Natural killer cell (primary cell): Measurements from ENCODE around the gene CYGB. TPM values are rescaled to one million over a fixed set of nuclear protein-coding genes. Genes with fewer than 3 reads are reported as not detected.

ENCODE experiments used
- ATAC-seq, 3 donors: fragments of 150-1000 bp in 2 of 3; fragments of 200-7000 bp in 1 of 3; cut with Tn5 transposase; 1 replicate in 1 of 3; 2 replicates in 2 of 3; pipeline ENCODE4 v1.10.0; 2021; ENCODE audit warnings: mild to moderate bottlenecking in 2 of 3, moderate library complexity in 2 of 3
- DNase-seq, 2 donors: peaks; one replicate each; pipeline versions ENCODE4 v3.0.0 to v3.0.0-alpha.2; 2013 to 2021; ENCODE audit warnings: mixed read lengths in 1 of 2
- H3K27ac ChIP-seq: one replicate; pipeline ENCODE4 v1.5.1; 2013; ENCODE audit warnings: mild to moderate bottlenecking, low read length
- H3K27me3 ChIP-seq: one replicate; pipeline ENCODE4 v1.6.1; 2013; ENCODE audit warnings: low read length; ENCODE audit not compliant: control insufficient read depth, insufficient read depth
- H3K36me3 ChIP-seq: one replicate; pipeline ENCODE4 v1.6.1; 2013; ENCODE audit warnings: low read length; ENCODE audit not compliant: control insufficient read depth, insufficient read depth
- H3K4me1 ChIP-seq: one replicate; pipeline ENCODE4 v1.6.1; 2013; ENCODE audit warnings: low read length; ENCODE audit not compliant: control insufficient read depth, insufficient read depth
- H3K4me3 ChIP-seq: one replicate; pipeline ENCODE4 v1.5.1; 2013; ENCODE audit warnings: low read length
- H3K9me3 ChIP-seq: one replicate; pipeline ENCODE4 v1.6.1; 2013; ENCODE audit warnings: low read length; ENCODE audit not compliant: control insufficient read depth, insufficient read depth
- H3K27ac Mint-ChIP-seq, 2 donors: one replicate each; pipeline ENCODE4 v1.8.0; 2022; ENCODE audit warnings: mild to moderate bottlenecking in 2 of 2, mixed read lengths in 2 of 2, moderate library complexity in 1 of 2
- H3K27me3 Mint-ChIP-seq, 2 donors: one replicate each; pipeline ENCODE4 v1.8.0; 2022; ENCODE audit warnings: low read depth in 2 of 2, mixed read lengths in 2 of 2
- H3K36me3 Mint-ChIP-seq: one replicate; pipeline ENCODE4 v1.8.0; 2022; ENCODE audit warnings: mixed read lengths
- H3K4me1 Mint-ChIP-seq, 2 donors: one replicate each; pipeline ENCODE4 v1.8.0; 2022; ENCODE audit warnings: mixed read lengths in 2 of 2
- H3K4me3 Mint-ChIP-seq: one replicate; pipeline ENCODE4 v1.8.0; 2022; ENCODE audit warnings: mild to moderate bottlenecking, moderate library complexity, mixed read lengths
- H3K9me3 Mint-ChIP-seq, 2 donors: one replicate each; pipeline ENCODE4 v1.8.0; 2022; ENCODE audit warnings: mixed read lengths in 2 of 2
- CTCF ChIP-seq: fragments of 200-600 bp; IDR thresholded peaks from one replicate; pipeline ENCODE4 v1.8.0; 2022; ENCODE audit warnings: antibody characterized with exemption
- WGBS: methylation state at CpG from one replicate; pipeline ENCODE4 v1.1.7; 2013; ENCODE audit warnings: missing lambda C conversion rate; ENCODE audit not compliant: insufficient coverage; 5-methylcytosine and 5-hydroxymethylcytosine counted together
- intact Hi-C: fragments of 100-400 bp; cut with micrococcal nuclease; formaldehyde crosslinking; loops from one replicate; pipeline ENCODE4 v1.14.2; 2022
- total RNA-seq, 4 donors: library from RNA; stranded (reverse); fragments of 120-200 nt in 1 of 4; gene quantifications; one replicate each; pipeline versions ENCODE4 v1.2.3 to v1.2.4, GENCODE V29; 2013 to 2022

CYGB gene
- total RNA-seq, 3 donors from 2014 or later (not counting 1 experiment from before 2014, with no cell fraction given): 0.12 to 0.33 (median 0.16) TPM

- no peak overlapping the region for H3K27ac ChIP-seq
- H3K9me3 Mint-ChIP-seq: no peaks in the 10 kb centered on the region
- no peaks in the 10 kb centered on the region for H3K9me3 ChIP-seq
- H3K36me3 ChIP-seq: no peaks in the 10 kb centered on the region
- peaks cover 10 to 14% of the 10 kb centered on the region in 2 donors for H3K4me1 Mint-ChIP-seq
- ATAC-seq (no peak), DNase-seq (no peak)
- TF ChIP-seq CTCF: no peak
- H3K36me3 Mint-ChIP-seq: no peaks in the 10 kb centered on the region
- H3K27ac Mint-ChIP-seq: no peak overlapping the region
- 89% methylated on average over 17 of the region's 17 CpGs for WGBS
- H3K4me3 Mint-ChIP-seq: no peak overlapping the region
- intact Hi-C loops: no loop called here
- no peak overlapping the region for H3K4me3 ChIP-seq
- no peaks in the 10 kb centered on the region for H3K27me3 ChIP-seq
- peaks cover 14% of the 10 kb centered on the region for H3K4me1 ChIP-seq
- peaks cover 0 to 5% of the 10 kb centered on the region in 2 donors for H3K27me3 Mint-ChIP-seq
Measured at GRCh38 chr17:76572201-76572910, 34.8 kb upstream of the CYGB start.

- H3K36me3 ChIP-seq: peaks cover 7% of the 10 kb centered on the region
- no peaks in the 10 kb centered on the region for H3K9me3 Mint-ChIP-seq
Measured at GRCh38 chr17:76570877-76571471, 33.5 kb upstream of the CYGB start.

GRCh38 chr17:76570457-76570856, 32.9 kb upstream of the CYGB start:
- 95% methylated on average over 7 of the region's 7 CpGs for WGBS
- ATAC-seq (no peak), DNase-seq (no peak)
- peaks cover 0 to 5% of the 10 kb centered on the region in 2 donors for H3K27me3 Mint-ChIP-seq
- Histone ChIP-seq H3K27me3 (no peaks in the 10 kb centered on the region), H3K4me1 (peaks cover 20% of the 10 kb centered on the region), H3K4me3 (no peak overlapping the region), H3K27ac (no peak overlapping the region), H3K36me3 (peaks cover 13% of the 10 kb centered on the region), H3K9me3 (no peaks in the 10 kb centered on the region)
- H3K27ac Mint-ChIP-seq: no peak overlapping the region
- no peak for TF ChIP-seq CTCF
- peaks cover 18% of the 10 kb centered on the region in 2 donors for H3K4me1 Mint-ChIP-seq
- H3K9me3 Mint-ChIP-seq: no peaks in the 10 kb centered on the region
- H3K36me3 Mint-ChIP-seq: no peaks in the 10 kb centered on the region
- H3K4me3 Mint-ChIP-seq: no peak overlapping the region
- intact Hi-C loops: no loop called here

More at GRCh38 chr17:76570877-76571471, 33.5 kb upstream of the CYGB start:
- Mint-ChIP-seq H3K27ac (no peak overlapping the region), H3K4me1 (peaks cover 18% of the 10 kb centered on the region in 2 donors), H3K4me3 (no peak overlapping the region), H3K36me3 (no peaks in the 10 kb centered on the region), H3K27me3 (peaks cover 0 to 5% of the 10 kb centered on the region in 2 donors)
- H3K4me1 ChIP-seq: peaks cover 20% of the 10 kb centered on the region
- WGBS: 96% methylated on average over 13 of the region's 13 CpGs
- no peaks in the 10 kb centered on the region for H3K27me3 ChIP-seq
- intact Hi-C loops: no loop called here
- H3K27ac ChIP-seq: no peak overlapping the region
- ATAC-seq (no peak), DNase-seq (no peak)
- no peaks in the 10 kb centered on the region for H3K9me3 ChIP-seq
- H3K4me3 ChIP-seq: no peak overlapping the region
- TF ChIP-seq CTCF: no peak
